HEK293 (cell line): Measurements from ENCODE around the gene HSF2BP.

Experiments used
- CTCF ChIA-PET: fragments of 350-600 bp; formaldehyde crosslinking; extraction: SDS; loops from one replicate; lab custom pipeline; 2021; ENCODE audit warnings: antibody characterized with exemption; lab: Yijun Ruan, JAX
- POLR2A ChIA-PET: fragments of 300-600 bp; formaldehyde crosslinking; extraction: SDS; loops from one replicate; lab custom pipeline; 2020; ENCODE audit warnings: antibody characterized with exemption, inconsistent platforms; lab: Yijun Ruan, JAX
- H3K27ac ChIP-seq: fragments of 200-500 bp; sonication (Bioruptor generic); 2 replicates; pipeline ENCODE4 v1.5.1; 2014; ENCODE audit warnings: low read depth, low read length, control low read depth, inconsistent platforms; ENCODE audit errors: extremely low read depth
- H3K36me3 ChIP-seq, 2 experiments: fragments of 200-500 bp in 1 of 2; sonication (Bioruptor generic) in 1 of 2; 1 replicate in 1 of 2; 2 replicates in 1 of 2; pipeline ENCODE4 v1.5.1; 2014 to 2017; ENCODE audit warnings: inconsistent platforms in 2 of 2, low read length in 2 of 2; ENCODE audit not compliant: control insufficient read depth in 2 of 2, insufficient read depth in 1 of 2
- H3K4me1 ChIP-seq: fragments of 200-500 bp; sonication (Bioruptor generic); 2 replicates; pipeline ENCODE4 v1.5.1; 2014; ENCODE audit warnings: mild to moderate bottlenecking, low read length, inconsistent platforms; ENCODE audit not compliant: control insufficient read depth, insufficient read depth
- H3K4me3 ChIP-seq: 2 replicates; pipeline ENCODE4 v1.5.1; 2011; ENCODE audit warnings: low read depth, mild to moderate bottlenecking, control low read depth, low read length, moderate library complexity
- H3K9me3 ChIP-seq: fragments of 200-500 bp; sonication (Bioruptor generic); 2 replicates; pipeline ENCODE4 v1.5.1; 2014; ENCODE audit warnings: low read depth, low read length, inconsistent platforms; ENCODE audit not compliant: control insufficient read depth, insufficient read depth
- GFI1B ChIP-seq: fragments of 450-650 bp; formaldehyde crosslinking; IDR thresholded peaks from 2 replicates; pipeline ENCODE4 v1.5.1; 2016; ENCODE audit warnings: missing biosample characterization, missing genetic modification characterization
- KLF16 ChIP-seq: fragments of 450-650 bp; formaldehyde crosslinking; IDR thresholded peaks from 2 replicates; pipeline ENCODE4 v1.5.1; 2017; ENCODE audit warnings: missing biosample characterization, missing genetic modification characterization
- PRDM6 ChIP-seq: fragments of 450-650 bp; formaldehyde crosslinking; IDR thresholded peaks from 2 replicates; pipeline ENCODE4 v1.5.1; 2017; ENCODE audit warnings: missing biosample characterization, missing genetic modification characterization
- SALL2 ChIP-seq: fragments of 450-650 bp; formaldehyde crosslinking; IDR thresholded peaks from 2 replicates; pipeline ENCODE4 v1.5.0; 2017; ENCODE audit warnings: missing biosample characterization, mild to moderate bottlenecking, missing genetic modification characterization, borderline replicate concordance
- YY1 ChIP-seq: fragments of 450-650 bp; formaldehyde crosslinking; IDR thresholded peaks from 2 replicates; pipeline ENCODE4 v1.5.1; 2018; ENCODE audit warnings: missing biosample characterization, missing genetic modification characterization
- ZBTB44 ChIP-seq: fragments of 450-650 bp; IDR thresholded peaks from 2 replicates; pipeline ENCODE4 v1.5.1; 2018; ENCODE audit warnings: missing biosample characterization, mild to moderate bottlenecking, missing genetic modification characterization
- ZBTB48 ChIP-seq: fragments of 450-650 bp; formaldehyde crosslinking; IDR thresholded peaks from 2 replicates; pipeline ENCODE4 v1.5.1; 2016; ENCODE audit warnings: missing biosample characterization, missing genetic modification characterization
- ZNF24 ChIP-seq: fragments of 450-650 bp; formaldehyde crosslinking; IDR thresholded peaks from 2 replicates; pipeline ENCODE4 v1.5.1; 2016; ENCODE audit warnings: missing biosample characterization, missing genetic modification characterization
- ZNF354C ChIP-seq: fragments of 450-650 bp; formaldehyde crosslinking; IDR thresholded peaks from 2 replicates; pipeline ENCODE4 v1.5.1; 2016; ENCODE audit warnings: missing biosample characterization, missing genetic modification characterization, low read depth, borderline replicate concordance
- ZNF513 ChIP-seq: fragments of 450-650 bp; IDR thresholded peaks from 2 replicates; pipeline ENCODE4 v1.5.1; 2018; ENCODE audit warnings: missing biosample characterization, missing genetic modification characterization
- ZNF768 ChIP-seq: fragments of 450-650 bp; formaldehyde crosslinking; IDR thresholded peaks from 2 replicates; pipeline ENCODE4 v1.5.1; 2018; ENCODE audit warnings: missing biosample characterization, mild to moderate bottlenecking, missing genetic modification characterization
- ZSCAN5A ChIP-seq: fragments of 450-650 bp; formaldehyde crosslinking; IDR thresholded peaks from 2 replicates; pipeline ENCODE4 v1.5.1; 2016; ENCODE audit warnings: missing biosample characterization, missing genetic modification characterization
- TF ChIP-seq, protein P1 (sequence below): fragments of 450-650 bp; formaldehyde crosslinking; IDR thresholded peaks from 2 replicates; pipeline ENCODE4 v1.5.1; 2016; ENCODE audit warnings: missing biosample characterization, missing genetic modification characterization
- TF ChIP-seq, protein P2 (sequence below): fragments of 450-650 bp; formaldehyde crosslinking; IDR thresholded peaks from 2 replicates; pipeline ENCODE4 v1.5.1; 2016; ENCODE audit warnings: missing biosample characterization, missing genetic modification characterization, low read depth
- TF ChIP-seq, protein P3 (sequence below): fragments of 450-650 bp; formaldehyde crosslinking; IDR thresholded peaks from 2 replicates; pipeline ENCODE4 v1.5.1; 2016; ENCODE audit warnings: missing biosample characterization, missing genetic modification characterization

Gene HSF2BP

DNA sequence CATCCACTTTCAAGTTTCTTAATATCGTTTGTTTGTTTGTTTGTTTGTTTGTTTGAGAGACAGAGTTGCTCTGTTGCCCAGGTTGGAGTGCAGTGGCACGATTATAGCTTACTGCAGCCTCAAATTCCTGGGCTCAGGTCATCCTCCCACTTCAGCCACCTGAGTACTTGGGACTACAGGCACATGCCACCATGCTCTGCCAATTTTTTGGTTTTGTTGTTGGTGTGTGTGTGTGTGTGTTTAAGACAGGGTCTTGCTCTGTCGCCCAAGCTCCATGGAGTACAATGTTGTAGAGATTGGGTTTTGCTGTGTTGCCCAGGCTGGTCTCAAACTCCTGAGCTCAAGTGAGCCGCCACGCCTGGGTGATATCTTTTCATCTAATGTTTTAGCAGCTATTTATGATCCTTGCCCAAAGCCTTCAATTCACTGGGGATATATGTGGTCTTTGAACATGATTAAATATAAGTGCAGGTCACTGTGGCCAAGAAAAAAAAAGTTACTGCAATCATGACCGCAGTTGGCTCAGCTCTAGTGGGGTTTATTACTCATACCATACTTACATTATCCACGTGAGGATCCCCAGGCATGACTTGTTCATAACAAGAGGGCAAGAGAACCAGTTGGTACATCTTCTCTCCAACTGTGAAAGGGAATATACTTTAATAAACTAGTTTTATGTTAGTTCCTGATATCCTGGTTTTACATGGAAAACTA, 8.1 kb upstream of the HSF2BP start:
- Histone ChIP-seq H3K4me1 (no peaks in the 10 kb centered on the region), H3K4me3 (no peak overlapping the region), H3K9me3 (no peaks in the 10 kb centered on the region), H3K36me3 (peaks cover 39 to 75% of the 10 kb centered on the region in 2 experiments), H3K27ac (no peak overlapping the region)
- ChIA-PET POLR2A (interaction anchor here (0.6 kb wide), 1 partner anchor 38 kb away, joined by 4 read pairs; no protein-coding TSS in a partner anchor), CTCF (no interaction called here)
- TF ChIP-seq ZNF24 (tag by site-specific recombination) (no peak), ZNF513 (no peak), ZBTB44 (tag by site-specific recombination) (no peak), ZBTB48 (tag by site-specific recombination) (no peak), YY1 (tag by site-specific recombination) (no peak), ZNF768 (tag by site-specific recombination) (no peak)
- TF ChIP-seq, protein P1, sequence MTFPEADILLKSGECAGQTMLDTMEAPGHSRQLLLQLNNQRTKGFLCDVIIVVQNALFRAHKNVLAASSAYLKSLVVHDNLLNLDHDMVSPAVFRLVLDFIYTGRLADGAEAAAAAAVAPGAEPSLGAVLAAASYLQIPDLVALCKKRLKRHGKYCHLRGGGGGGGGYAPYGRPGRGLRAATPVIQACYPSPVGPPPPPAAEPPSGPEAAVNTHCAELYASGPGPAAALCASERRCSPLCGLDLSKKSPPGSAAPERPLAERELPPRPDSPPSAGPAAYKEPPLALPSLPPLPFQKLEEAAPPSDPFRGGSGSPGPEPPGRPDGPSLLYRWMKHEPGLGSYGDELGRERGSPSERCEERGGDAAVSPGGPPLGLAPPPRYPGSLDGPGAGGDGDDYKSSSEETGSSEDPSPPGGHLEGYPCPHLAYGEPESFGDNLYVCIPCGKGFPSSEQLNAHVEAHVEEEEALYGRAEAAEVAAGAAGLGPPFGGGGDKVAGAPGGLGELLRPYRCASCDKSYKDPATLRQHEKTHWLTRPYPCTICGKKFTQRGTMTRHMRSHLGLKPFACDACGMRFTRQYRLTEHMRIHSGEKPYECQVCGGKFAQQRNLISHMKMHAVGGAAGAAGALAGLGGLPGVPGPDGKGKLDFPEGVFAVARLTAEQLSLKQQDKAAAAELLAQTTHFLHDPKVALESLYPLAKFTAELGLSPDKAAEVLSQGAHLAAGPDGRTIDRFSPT = no peak
- TF ChIP-seq, protein P2, sequence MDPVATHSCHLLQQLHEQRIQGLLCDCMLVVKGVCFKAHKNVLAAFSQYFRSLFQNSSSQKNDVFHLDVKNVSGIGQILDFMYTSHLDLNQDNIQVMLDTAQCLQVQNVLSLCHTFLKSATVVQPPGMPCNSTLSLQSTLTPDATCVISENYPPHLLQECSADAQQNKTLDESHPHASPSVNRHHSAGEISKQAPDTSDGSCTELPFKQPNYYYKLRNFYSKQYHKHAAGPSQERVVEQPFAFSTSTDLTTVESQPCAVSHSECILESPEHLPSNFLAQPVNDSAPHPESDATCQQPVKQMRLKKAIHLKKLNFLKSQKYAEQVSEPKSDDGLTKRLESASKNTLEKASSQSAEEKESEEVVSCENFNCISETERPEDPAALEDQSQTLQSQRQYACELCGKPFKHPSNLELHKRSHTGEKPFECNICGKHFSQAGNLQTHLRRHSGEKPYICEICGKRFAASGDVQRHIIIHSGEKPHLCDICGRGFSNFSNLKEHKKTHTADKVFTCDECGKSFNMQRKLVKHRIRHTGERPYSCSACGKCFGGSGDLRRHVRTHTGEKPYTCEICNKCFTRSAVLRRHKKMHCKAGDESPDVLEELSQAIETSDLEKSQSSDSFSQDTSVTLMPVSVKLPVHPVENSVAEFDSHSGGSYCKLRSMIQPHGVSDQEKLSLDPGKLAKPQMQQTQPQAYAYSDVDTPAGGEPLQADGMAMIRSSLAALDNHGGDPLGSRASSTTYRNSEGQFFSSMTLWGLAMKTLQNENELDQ = no peak

DNA sequence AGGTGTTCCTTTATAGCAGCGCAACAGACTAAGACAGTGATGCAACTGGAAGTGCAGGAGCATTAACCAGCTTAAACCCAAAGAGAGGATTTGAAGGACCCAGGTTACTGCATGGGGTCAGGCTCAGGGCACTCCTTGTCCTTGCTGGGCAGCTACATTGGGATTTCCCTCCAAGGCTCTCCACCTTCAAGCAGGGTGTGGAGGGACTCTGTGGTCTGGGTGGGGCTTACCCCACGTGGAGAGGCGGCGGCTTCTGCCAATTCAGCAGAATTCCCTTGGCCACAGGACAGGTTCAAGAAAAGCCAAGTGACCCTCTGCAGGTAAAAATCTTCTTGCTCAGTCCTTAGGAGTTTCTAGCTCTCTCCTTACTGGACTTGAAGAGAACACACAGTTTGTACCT, 6.6 kb upstream of the HSF2BP start:
- ChIA-PET POLR2A (no interaction called here), CTCF (no interaction called here)
- Histone ChIP-seq H3K36me3 (peaks cover 26 to 73% of the 10 kb centered on the region in 2 experiments), H3K4me1 (peaks cover 7% of the 10 kb centered on the region; the same call in 1 of the 2 replicates), H3K9me3 (no peaks in the 10 kb centered on the region), H3K27ac (no peak overlapping the region), H3K4me3 (no peak overlapping the region)
- TF ChIP-seq KLF16 (no peak), GFI1B (tag by site-specific recombination) (no peak)

- Histone ChIP-seq H3K36me3 (peaks cover 20 to 59% of the 10 kb centered on the region in 2 experiments), H3K9me3 (no peaks in the 10 kb centered on the region), H3K4me1 (peaks cover 9% of the 10 kb centered on the region; the same call in 1 of the 2 replicates), H3K27ac (no peak overlapping the region), H3K4me3 (no peak overlapping the region)
- ChIA-PET POLR2A (no interaction called here), CTCF (interaction anchor here (0.6 kb wide), 1 partner anchor 66 kb away, joined by 3 read pairs; no protein-coding TSS in a partner anchor)
- TF ChIP-seq PRDM6 (tag by site-specific recombination) (no peak), ZSCAN5A (tag by site-specific recombination) (no peak), ZNF354C (tag by site-specific recombination) (no peak), SALL2 (tag by site-specific recombination) (no peak)
- TF ChIP-seq, protein P3, sequence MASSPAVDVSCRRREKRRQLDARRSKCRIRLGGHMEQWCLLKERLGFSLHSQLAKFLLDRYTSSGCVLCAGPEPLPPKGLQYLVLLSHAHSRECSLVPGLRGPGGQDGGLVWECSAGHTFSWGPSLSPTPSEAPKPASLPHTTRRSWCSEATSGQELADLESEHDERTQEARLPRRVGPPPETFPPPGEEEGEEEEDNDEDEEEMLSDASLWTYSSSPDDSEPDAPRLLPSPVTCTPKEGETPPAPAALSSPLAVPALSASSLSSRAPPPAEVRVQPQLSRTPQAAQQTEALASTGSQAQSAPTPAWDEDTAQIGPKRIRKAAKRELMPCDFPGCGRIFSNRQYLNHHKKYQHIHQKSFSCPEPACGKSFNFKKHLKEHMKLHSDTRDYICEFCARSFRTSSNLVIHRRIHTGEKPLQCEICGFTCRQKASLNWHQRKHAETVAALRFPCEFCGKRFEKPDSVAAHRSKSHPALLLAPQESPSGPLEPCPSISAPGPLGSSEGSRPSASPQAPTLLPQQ (tag by site-specific recombination) = no peak
Observed at GRCh38 chr21:43664358-43664757, 5.1 kb upstream of the HSF2BP start.
